ENCODE measurements around the gene APOM. TPM values are rescaled to one million over a fixed set of nuclear protein-coding genes. Genes with fewer than 3 reads are reported as not detected.

The APOM gene
- total RNA-seq, 1 experiment from 2014 or later = 3.5 TPM

DNA sequence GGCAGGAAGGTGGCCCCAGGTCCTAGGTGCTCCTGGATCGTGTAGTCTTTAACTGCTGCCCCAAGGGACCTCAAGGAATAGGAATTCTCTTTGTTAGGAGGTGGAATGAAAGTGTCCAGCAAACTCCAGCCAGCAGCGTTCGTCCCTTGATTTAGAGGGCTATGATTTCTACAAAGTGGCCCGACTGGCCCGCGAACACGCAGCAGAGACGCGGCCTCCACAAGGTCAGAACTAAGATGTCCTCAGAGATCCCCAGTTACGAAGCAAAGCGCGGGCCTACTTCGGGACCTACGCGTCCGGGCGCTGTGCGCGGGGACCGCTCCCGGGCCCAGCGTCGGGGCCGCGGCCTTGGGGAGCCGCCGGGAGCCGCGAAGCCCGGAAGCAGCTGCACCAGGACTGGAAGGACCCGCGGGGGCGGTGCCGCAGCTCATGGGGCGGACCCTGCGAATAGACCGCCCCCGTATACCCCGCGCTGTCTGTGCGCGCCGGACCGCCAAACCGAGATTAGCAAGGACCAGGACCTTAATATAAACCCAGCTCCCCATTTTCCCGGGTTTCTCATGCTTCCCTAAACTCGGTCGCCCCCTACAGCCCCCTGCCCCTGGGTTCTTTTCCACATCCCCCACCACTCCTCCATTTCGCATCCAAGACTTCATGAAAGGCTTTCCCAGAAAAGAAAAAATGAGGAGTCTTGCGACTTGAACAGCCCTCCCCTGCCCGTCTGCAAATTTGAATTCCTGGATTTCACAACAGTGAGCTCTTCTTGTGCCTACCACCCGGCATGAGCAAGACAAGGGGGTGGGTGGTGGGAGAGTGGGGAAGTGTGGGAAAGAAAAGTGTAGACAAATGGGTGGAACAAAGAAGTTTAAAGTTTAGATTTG lies 4.9 kb downstream of the APOM start, which contains the start of gene C6orf47 (continued):
- TF ChIP-seq, protein P1, sequence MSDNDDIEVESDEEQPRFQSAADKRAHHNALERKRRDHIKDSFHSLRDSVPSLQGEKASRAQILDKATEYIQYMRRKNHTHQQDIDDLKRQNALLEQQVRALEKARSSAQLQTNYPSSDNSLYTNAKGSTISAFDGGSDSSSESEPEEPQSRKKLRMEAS (CRISPR knock-in tag; IDR thresholded peaks at IDR 0.05) = peak; percentile 63; the same call in 1 of the 2 replicates
- TF ChIP-seq NR1H2 (CRISPR knock-in tag; IDR thresholded peaks at IDR 0.05) (no peak), NFE2L1 (CRISPR knock-in tag; IDR thresholded peaks at IDR 0.05) (no peak), NR3C1 (CRISPR knock-in tag; conservative IDR thresholded peaks at IDR 0.05; ENCODE audit: low read depth) (no peak), ZBTB21 (CRISPR knock-in tag; IDR thresholded peaks at IDR 0.05; ENCODE audit: borderline replicate concordance) (no peak), ZNF232 (CRISPR knock-in tag; IDR thresholded peaks at IDR 0.05) (0 out of 2 replicates have a peak, but pooled peaks have one; percentile 8), ZNF138 (CRISPR knock-in tag; conservative IDR thresholded peaks at IDR 0.05) (no peak), NR2C2 (CRISPR knock-in tag; IDR thresholded peaks at IDR 0.05) (peak; percentile 33; the same call in 1 of the 2 replicates), ZNF423 (CRISPR knock-in tag; IDR thresholded peaks at IDR 0.05) (no peak), ELF4 (CRISPR knock-in tag; IDR thresholded peaks at IDR 0.05; ENCODE audit: low read depth) (no peak), GRHL2 (CRISPR knock-in tag; IDR thresholded peaks at IDR 0.05; ENCODE audit: insufficient replicate concordance, severe bottlenecking) (no peak), SMAD4 (CRISPR knock-in tag; IDR thresholded peaks at IDR 0.05) (no peak), ZNF416 (CRISPR knock-in tag; IDR thresholded peaks at IDR 0.05) (peak; percentile 85), ZNF263 (CRISPR knock-in tag; IDR thresholded peaks at IDR 0.05; ENCODE audit: low read depth) (no peak), TEAD1 (CRISPR knock-in tag; IDR thresholded peaks at IDR 0.05) (peak; percentile 53; the same call in 1 of the 2 replicates)
- TF ChIP-seq, protein P2, sequence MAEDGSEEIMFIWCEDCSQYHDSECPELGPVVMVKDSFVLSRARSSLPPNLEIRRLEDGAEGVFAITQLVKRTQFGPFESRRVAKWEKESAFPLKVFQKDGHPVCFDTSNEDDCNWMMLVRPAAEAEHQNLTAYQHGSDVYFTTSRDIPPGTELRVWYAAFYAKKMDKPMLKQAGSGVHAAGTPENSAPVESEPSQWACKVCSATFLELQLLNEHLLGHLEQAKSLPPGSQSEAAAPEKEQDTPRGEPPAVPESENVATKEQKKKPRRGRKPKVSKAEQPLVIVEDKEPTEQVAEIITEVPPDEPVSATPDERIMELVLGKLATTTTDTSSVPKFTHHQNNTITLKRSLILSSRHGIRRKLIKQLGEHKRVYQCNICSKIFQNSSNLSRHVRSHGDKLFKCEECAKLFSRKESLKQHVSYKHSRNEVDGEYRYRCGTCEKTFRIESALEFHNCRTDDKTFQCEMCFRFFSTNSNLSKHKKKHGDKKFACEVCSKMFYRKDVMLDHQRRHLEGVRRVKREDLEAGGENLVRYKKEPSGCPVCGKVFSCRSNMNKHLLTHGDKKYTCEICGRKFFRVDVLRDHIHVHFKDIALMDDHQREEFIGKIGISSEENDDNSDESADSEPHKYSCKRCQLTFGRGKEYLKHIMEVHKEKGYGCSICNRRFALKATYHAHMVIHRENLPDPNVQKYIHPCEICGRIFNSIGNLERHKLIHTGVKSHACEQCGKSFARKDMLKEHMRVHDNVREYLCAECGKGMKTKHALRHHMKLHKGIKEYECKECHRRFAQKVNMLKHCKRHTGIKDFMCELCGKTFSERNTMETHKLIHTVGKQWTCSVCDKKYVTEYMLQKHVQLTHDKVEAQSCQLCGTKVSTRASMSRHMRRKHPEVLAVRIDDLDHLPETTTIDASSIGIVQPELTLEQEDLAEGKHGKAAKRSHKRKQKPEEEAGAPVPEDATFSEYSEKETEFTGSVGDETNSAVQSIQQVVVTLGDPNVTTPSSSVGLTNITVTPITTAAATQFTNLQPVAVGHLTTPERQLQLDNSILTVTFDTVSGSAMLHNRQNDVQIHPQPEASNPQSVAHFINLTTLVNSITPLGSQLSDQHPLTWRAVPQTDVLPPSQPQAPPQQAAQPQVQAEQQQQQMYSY (CRISPR knock-in tag; IDR thresholded peaks at IDR 0.05) = peak; percentile 83
- TF ChIP-seq, protein P3, sequence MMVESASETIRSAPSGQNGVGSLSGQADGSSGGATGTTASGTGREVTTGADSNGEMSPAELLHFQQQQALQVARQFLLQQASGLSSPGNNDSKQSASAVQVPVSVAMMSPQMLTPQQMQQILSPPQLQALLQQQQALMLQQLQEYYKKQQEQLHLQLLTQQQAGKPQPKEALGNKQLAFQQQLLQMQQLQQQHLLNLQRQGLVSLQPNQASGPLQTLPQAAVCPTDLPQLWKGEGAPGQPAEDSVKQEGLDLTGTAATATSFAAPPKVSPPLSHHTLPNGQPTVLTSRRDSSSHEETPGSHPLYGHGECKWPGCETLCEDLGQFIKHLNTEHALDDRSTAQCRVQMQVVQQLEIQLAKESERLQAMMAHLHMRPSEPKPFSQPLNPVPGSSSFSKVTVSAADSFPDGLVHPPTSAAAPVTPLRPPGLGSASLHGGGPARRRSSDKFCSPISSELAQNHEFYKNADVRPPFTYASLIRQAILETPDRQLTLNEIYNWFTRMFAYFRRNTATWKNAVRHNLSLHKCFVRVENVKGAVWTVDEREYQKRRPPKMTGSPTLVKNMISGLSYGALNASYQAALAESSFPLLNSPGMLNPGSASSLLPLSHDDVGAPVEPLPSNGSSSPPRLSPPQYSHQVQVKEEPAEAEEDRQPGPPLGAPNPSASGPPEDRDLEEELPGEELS (CRISPR knock-in tag; IDR thresholded peaks at IDR 0.05) = no peak
- TF ChIP-seq, protein P4, sequence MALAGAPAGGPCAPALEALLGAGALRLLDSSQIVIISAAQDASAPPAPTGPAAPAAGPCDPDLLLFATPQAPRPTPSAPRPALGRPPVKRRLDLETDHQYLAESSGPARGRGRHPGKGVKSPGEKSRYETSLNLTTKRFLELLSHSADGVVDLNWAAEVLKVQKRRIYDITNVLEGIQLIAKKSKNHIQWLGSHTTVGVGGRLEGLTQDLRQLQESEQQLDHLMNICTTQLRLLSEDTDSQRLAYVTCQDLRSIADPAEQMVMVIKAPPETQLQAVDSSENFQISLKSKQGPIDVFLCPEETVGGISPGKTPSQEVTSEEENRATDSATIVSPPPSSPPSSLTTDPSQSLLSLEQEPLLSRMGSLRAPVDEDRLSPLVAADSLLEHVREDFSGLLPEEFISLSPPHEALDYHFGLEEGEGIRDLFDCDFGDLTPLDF (CRISPR knock-in tag; IDR thresholded peaks at IDR 0.05) = 0 out of 2 replicates have a peak, but pooled peaks have one; percentile 23
- TF ChIP-seq, protein P5, sequence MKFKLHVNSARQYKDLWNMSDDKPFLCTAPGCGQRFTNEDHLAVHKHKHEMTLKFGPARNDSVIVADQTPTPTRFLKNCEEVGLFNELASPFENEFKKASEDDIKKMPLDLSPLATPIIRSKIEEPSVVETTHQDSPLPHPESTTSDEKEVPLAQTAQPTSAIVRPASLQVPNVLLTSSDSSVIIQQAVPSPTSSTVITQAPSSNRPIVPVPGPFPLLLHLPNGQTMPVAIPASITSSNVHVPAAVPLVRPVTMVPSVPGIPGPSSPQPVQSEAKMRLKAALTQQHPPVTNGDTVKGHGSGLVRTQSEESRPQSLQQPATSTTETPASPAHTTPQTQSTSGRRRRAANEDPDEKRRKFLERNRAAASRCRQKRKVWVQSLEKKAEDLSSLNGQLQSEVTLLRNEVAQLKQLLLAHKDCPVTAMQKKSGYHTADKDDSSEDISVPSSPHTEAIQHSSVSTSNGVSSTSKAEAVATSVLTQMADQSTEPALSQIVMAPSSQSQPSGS (CRISPR knock-in tag; IDR thresholded peaks at IDR 0.05; ENCODE audit: borderline replicate concordance, low read depth) = no peak
- TF ChIP-seq, protein P6, sequence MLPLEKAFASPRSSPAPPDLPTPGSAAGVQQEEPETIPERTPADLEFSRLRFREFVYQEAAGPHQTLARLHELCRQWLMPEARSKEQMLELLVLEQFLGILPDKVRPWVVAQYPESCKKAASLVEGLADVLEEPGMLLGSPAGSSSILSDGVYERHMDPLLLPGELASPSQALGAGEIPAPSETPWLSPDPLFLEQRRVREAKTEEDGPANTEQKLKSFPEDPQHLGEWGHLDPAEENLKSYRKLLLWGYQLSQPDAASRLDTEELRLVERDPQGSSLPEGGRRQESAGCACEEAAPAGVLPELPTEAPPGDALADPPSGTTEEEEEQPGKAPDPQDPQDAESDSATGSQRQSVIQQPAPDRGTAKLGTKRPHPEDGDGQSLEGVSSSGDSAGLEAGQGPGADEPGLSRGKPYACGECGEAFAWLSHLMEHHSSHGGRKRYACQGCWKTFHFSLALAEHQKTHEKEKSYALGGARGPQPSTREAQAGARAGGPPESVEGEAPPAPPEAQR (CRISPR knock-in tag; IDR thresholded peaks at IDR 0.05) = no peak
